Heart left ventricle (tissue), 13 donors: Measurements from ENCODE around the gene MGMT.

ENCODE experiments used
- POLR2A ChIP-seq, 2 donors: fragments of 450-650 bp; IDR thresholded peaks; one replicate each; pipeline ENCODE4 v1.6.1; 2017; ENCODE audit warnings: antibody characterized with exemption in 2 of 2, mild to moderate bottlenecking in 2 of 2, moderate library complexity in 2 of 2
- TF ChIP-seq, protein P1 (sequence below), 12 donors: fragments of 200-600 bp; sonication (generic) in 4 of 12; IDR thresholded peaks; one replicate each; pipeline versions ENCODE4 v1.5.0 to v1.8.0; 2018 to 2022; ENCODE audit warnings: antibody characterized with exemption in 12 of 12, mild to moderate bottlenecking in 5 of 12
- donor health status: ischemic (EF 13 %, LVEDD 7.1; RV severe dilation, severe dysfunction).
- donor health status: DM: no; HTN: yes; CAD: no.
- donor health status: DM: no; HTN: no; CAD: no.
- donor health status: ischemic (EF 25% LVEDD 6.9; RV normal size, moderate dysfunction).
- donor health status: ischemic (EF 25% LVEDD 5.7; RV mildly dilated, moderate dysfunction).
- donor health status: ischemic (EF 35%, LVEDD 5.7; RV mildly dilated, moderate dysfunction).
- donor health status: nonischemic (EF 11% LVEDD 7.7; RV severe dilation, severe dysfunction).
- donor health status: DM: yes; HTN: yes; CAD: no.
- donor health status: PGD.
- donor health status: ischemic (EF 29% LVEDD 5.4; RV normal size, mild dysfunction).
- donor health status: nonischemic (EF 23%, LVEDD 6.1; RV moderate dilation, normal function).

DNA sequence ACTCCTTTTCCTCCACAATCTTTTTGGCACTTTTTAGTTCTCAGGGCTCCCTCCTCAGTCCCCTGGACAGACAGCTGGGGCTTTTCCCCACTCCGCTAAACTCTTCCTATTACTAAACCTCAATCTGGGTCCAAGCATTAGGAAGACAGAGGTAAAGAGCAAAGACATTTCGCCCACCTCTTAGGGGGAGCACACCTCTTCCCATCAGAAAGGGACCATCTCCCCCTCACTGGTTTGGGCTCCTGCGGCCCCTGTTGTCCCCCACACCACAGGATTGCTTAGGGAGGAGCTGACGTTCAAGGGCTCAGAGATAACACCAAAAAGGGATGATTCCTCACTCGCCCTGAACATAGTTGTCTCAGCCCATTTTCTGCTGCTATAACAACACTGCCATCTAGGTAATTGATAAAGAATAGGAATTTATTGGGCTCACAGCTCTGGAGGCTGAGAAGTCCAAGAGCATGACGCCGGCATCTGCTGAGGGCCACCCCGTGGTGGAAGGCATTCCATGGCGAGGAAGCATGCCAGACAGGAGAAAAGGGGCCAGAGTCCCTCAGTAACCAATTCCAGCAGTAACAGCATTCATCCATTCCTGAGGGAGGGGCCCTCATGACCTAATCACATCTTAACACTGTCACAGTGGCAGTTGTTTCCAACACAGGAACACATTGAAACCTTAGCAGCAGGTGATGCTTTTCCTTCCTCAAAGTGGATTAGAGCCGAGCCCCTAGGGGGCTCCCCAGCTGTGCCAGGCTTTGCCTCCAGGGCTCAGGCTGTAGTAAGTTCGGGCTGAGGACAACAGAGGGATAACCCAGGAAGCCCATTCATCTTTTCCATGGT, 287.4 kb downstream of the MGMT start:
- TF ChIP-seq, protein P1, sequence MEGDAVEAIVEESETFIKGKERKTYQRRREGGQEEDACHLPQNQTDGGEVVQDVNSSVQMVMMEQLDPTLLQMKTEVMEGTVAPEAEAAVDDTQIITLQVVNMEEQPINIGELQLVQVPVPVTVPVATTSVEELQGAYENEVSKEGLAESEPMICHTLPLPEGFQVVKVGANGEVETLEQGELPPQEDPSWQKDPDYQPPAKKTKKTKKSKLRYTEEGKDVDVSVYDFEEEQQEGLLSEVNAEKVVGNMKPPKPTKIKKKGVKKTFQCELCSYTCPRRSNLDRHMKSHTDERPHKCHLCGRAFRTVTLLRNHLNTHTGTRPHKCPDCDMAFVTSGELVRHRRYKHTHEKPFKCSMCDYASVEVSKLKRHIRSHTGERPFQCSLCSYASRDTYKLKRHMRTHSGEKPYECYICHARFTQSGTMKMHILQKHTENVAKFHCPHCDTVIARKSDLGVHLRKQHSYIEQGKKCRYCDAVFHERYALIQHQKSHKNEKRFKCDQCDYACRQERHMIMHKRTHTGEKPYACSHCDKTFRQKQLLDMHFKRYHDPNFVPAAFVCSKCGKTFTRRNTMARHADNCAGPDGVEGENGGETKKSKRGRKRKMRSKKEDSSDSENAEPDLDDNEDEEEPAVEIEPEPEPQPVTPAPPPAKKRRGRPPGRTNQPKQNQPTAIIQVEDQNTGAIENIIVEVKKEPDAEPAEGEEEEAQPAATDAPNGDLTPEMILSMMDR (IDR thresholded peaks at IDR 0.05), result no peak
- TF ChIP-seq POLR2A (IDR thresholded peaks at IDR 0.05), result no peak
